ENCODE results near the gene TNFRSF25.

Gene TNFRSF25

GRCh38 chr1:6487804-6488484 is 22.0 kb upstream of the TNFRSF25 start:
- TF ChIP-seq GATA2 (IDR thresholded peaks at IDR 0.05; ENCODE audit: low read depth, low read length) (no peak), GATA3 (IDR thresholded peaks at IDR 0.05; ENCODE audit: low read depth, low read length) (no peak)

GRCh38 chr1:6486433-6487011 is 20.5 kb upstream of the TNFRSF25 start:
- TF ChIP-seq GATA3 (IDR thresholded peaks at IDR 0.05; ENCODE audit: low read depth, low read length): no peak
- no peak for TF ChIP-seq GATA2 (IDR thresholded peaks at IDR 0.05; ENCODE audit: low read depth, low read length)

- TF ChIP-seq GATA3 (IDR thresholded peaks at IDR 0.05; ENCODE audit: low read depth, low read length): no peak
- TF ChIP-seq GATA2 (IDR thresholded peaks at IDR 0.05; ENCODE audit: low read depth, low read length): no peak
Measured at GRCh38 chr1:6485168-6486101, 19.5 kb upstream of the TNFRSF25 start.

GRCh38 chr1:6484826-6485167 is 18.8 kb upstream of the TNFRSF25 start:
- TF ChIP-seq GATA3 (IDR thresholded peaks at IDR 0.05; ENCODE audit: low read depth, low read length) (no peak), GATA2 (IDR thresholded peaks at IDR 0.05; ENCODE audit: low read depth, low read length) (no peak)

GRCh38 chr1:6483761-6484117 is 17.8 kb upstream of the TNFRSF25 start:
- TF ChIP-seq GATA2 (IDR thresholded peaks at IDR 0.05; ENCODE audit: low read depth, low read length) (no peak), GATA3 (IDR thresholded peaks at IDR 0.05; ENCODE audit: low read depth, low read length) (no peak)

GRCh38 chr1:6483017-6483760 is 17.2 kb upstream of the TNFRSF25 start:
- no peak for TF ChIP-seq GATA3 (IDR thresholded peaks at IDR 0.05; ENCODE audit: low read depth, low read length)
- TF ChIP-seq GATA2 (IDR thresholded peaks at IDR 0.05; ENCODE audit: low read depth, low read length): no peak

- TF ChIP-seq GATA2 (IDR thresholded peaks at IDR 0.05; ENCODE audit: low read depth, low read length) (no peak), GATA3 (IDR thresholded peaks at IDR 0.05; ENCODE audit: low read depth, low read length) (no peak)
Measured at GRCh38 chr1:6481820-6482219, 15.8 kb upstream of the TNFRSF25 start.

GRCh38 chr1:6477039-6477820 is 11.3 kb upstream of the TNFRSF25 start:
- no peak for TF ChIP-seq GATA2 (IDR thresholded peaks at IDR 0.05; ENCODE audit: low read depth, low read length)
- TF ChIP-seq GATA3 (IDR thresholded peaks at IDR 0.05; ENCODE audit: low read depth, low read length): no peak

- TF ChIP-seq GATA2 (IDR thresholded peaks at IDR 0.05; ENCODE audit: low read depth, low read length) (no peak), GATA3 (IDR thresholded peaks at IDR 0.05; ENCODE audit: low read depth, low read length) (no peak)
Measured at GRCh38 chr1:6476483-6476882, 10.5 kb upstream of the TNFRSF25 start.

- TF ChIP-seq GATA2 (IDR thresholded peaks at IDR 0.05; ENCODE audit: low read depth, low read length) (no peak), GATA3 (IDR thresholded peaks at IDR 0.05; ENCODE audit: low read depth, low read length) (no peak)
Measured at GRCh38 chr1:6475381-6476133, 9.6 kb upstream of the TNFRSF25 start.

GRCh38 chr1:6474815-6475282 is 8.9 kb upstream of the TNFRSF25 start:
- TF ChIP-seq GATA2 (IDR thresholded peaks at IDR 0.05; ENCODE audit: low read depth, low read length) (no peak), GATA3 (IDR thresholded peaks at IDR 0.05; ENCODE audit: low read depth, low read length) (no peak)

GRCh38 chr1:6473974-6474814 is 8.2 kb upstream of the TNFRSF25 start:
- TF ChIP-seq GATA2 (IDR thresholded peaks at IDR 0.05; ENCODE audit: low read depth, low read length): no peak
- no peak for TF ChIP-seq GATA3 (IDR thresholded peaks at IDR 0.05; ENCODE audit: low read depth, low read length)
